Embryonic facial prominence (tissue), 1 donor: ENCODE data around the gene DDX10.

Source experiments
- DNase-seq: peaks from one replicate; pipeline ENCODE4 v3.0.0-alpha.2; 2016; ENCODE audit errors: extremely low spot score

DDX10 gene

DNA sequence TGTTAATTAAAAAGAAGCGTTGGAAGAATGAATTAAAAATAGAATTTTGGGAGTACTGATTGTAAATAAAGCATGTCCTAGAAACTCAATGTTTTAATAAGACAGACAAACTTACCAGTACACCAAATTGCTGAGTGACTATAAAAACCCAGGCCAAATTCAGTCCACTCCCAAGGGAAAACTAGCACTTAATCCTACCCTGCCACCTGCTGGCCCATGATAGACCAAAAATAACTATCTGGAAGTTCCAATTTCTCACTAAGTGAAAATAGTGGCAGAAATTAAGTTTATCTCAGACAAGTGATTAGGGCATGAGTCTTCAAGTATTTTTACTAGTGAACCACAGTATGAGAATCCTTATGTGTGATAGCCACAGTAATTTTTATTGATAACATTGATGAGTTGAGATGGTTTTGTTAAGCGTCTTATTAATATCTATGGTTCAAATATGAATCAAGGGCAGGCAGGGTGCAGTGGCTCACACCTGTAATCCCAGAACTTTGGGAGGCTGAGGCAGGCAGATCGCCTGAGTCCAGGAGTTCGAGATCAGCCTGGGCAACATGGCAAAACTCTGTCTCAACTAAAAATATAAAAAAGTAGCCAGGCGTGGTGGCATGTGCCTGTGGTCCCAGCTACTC, 9.8 kb upstream of the DDX10 start:
- DNase-seq: no peak

- no peak for DNase-seq
Measured at GRCh38 chr11:108662700-108663099, 2.2 kb upstream of the DDX10 start.

GRCh38 chr11:108663154-108663877, 1.6 kb upstream of the DDX10 start:
- DNase-seq: no peak

DNA sequence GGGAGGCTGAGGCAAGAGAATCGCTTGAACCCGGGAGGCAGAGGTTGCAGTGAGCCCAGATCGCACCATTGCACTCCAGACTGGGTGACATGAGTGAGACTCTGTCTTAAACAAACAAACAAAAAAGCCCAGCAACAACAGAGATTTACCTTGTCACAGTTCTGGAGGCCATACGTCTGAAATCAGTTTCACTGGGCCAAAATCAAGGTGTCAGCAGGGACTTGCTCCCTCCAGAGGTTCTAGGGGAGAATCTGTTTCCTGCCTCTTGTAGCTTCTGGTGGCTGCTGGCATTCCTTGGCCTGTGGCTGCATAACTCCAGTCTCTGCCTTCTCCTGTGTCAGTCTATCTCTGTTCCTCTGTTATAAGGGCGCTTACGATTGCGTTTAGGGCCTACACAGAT, 1.5 kb downstream of the DDX10 start:
- DNase-seq: no peak

GRCh38 chr11:108669286-108669685, 4.4 kb downstream of the DDX10 start:
- no peak for DNase-seq

DNA sequence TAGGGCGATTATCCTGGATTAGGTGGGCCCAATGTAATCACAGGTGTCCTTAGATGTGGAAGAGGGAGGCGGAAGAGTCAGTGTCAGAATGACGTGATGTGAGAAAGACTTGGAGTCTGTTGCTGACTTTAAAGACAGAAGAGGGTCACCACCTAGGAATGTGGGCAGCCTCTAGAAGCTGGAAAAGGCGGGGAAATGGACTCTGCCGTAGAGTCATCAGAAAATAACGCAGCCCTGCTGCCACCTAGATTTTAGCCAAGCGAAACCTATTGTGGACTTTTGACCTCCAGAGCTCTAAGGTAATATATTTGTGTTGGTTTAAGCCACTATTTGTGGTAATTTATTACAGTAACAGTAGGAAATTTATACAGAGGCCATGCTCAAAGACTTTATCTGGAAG, 4.8 kb downstream of the DDX10 start:
- DNase-seq: no peak

DNA sequence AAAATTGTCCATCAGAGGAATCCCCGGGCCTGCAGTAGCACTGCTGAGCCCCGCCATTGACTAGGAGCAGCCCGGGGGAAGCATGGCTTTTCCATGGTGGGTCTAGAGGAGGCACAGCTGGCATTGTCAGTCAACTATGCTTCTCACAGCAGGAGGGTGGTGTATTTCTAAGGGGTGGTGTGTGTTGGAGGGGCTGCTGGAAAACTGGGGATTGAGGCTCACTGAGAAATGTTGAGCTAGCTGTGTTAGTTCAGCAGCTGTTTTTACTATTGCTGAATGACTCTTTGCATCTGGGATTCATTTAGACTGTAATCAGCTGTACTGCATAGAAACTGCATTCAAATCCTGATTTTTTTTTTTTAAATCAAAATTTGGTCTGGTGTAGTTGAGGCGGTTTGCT, 5.6 kb downstream of the DDX10 start:
- DNase-seq: peak; percentile 29

GRCh38 chr11:108672113-108672512, 7.2 kb downstream of the DDX10 start:
- no peak for DNase-seq

DNA sequence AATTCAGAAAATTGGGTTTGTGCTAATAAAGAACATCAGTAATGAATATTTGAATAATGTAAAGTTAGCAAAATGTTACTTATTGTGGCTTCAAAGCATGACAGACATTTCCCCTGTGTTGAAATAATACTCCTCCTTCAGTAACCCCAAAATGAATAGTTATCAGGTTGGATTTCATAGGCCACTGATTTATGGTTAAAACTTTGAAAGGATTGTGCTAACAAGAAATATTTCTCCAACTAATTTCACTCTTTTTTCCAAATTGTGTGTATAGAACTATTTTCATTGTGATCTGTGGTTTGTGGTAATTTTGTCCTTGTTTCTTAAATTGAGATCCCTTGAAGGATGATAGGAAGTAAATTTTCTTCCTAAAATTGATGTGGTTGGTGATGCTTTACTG, 7.9 kb downstream of the DDX10 start:
- DNase-seq: no peak

GRCh38 chr11:108679045-108679444, 14.2 kb downstream of the DDX10 start:
- no peak for DNase-seq

- no peak for DNase-seq
Measured at GRCh38 chr11:108680271-108680670, 15.4 kb downstream of the DDX10 start.

- DNase-seq: no peak
Measured at GRCh38 chr11:108685419-108686130, 20.7 kb downstream of the DDX10 start.

DNA sequence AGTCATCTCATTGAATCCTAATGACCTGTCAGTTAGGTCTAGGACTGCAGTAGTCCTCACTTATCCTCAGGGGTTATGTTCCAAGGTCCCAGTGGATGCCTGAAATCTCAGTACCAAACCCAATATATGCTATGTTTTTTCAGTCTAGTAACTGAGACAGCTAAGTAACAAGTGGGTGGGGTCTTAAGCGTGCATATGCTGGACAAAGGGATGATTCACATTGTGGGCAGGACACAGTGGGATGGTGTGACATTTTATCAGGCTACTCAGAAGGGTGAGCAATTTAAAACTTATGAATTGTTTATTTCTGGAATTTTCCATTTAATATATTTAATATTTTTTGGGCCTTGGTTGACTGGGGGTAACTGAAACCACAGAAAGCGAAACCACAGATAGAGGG, 29.0 kb downstream of the DDX10 start:
- DNase-seq: no peak

- no peak for DNase-seq
Measured at GRCh38 chr11:108694846-108695245, 30.0 kb downstream of the DDX10 start.

GRCh38 chr11:108697872-108698473, 33.1 kb downstream of the DDX10 start:
- peak; percentile 72 for DNase-seq

- no peak for DNase-seq
Measured at GRCh38 chr11:108698844-108699642, 34.2 kb downstream of the DDX10 start.

GRCh38 chr11:108703916-108704315, 39.0 kb downstream of the DDX10 start:
- no peak for DNase-seq

DNA sequence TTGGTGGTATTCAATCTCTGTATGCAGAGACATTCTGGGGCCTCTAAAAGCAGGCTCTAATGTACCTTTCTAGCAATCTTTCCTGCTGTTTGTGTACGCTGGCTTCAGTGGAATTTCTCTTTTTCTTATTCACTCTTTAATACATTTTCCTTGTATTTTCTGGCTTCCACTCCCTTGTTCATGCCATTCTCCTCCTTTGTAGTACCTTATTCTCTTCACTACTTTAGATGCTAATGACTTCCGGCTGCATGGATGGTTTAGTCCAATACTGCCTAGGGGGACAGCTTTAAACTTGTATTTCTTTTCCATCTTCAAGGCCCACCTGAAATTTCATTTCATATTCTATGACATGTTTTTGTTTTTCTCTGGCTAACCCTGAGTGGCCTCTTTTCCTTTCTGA, 40.2 kb downstream of the DDX10 start:
- DNase-seq: no peak

DNA sequence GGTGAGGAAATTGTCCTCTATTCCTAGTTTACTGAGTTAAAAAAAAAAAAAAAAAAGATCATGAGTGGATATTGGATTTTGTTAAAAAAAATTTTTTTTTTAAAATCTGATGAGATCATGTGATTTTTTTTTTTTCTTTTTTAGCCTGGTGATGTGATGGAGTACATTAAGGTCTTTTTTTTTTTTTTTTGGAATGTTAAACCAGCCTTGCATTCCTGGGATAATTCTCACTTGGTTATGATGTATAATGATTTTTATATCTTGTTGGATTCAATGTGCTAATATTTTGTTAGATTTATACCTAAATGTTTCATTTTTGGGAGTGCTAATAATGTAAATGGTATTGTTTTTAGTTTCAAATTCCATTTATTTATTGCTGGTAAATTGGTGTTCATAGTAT, 43.3 kb downstream of the DDX10 start:
- no peak for DNase-seq

- no peak for DNase-seq
Measured at GRCh38 chr11:108709741-108710140, 44.9 kb downstream of the DDX10 start.

DNA sequence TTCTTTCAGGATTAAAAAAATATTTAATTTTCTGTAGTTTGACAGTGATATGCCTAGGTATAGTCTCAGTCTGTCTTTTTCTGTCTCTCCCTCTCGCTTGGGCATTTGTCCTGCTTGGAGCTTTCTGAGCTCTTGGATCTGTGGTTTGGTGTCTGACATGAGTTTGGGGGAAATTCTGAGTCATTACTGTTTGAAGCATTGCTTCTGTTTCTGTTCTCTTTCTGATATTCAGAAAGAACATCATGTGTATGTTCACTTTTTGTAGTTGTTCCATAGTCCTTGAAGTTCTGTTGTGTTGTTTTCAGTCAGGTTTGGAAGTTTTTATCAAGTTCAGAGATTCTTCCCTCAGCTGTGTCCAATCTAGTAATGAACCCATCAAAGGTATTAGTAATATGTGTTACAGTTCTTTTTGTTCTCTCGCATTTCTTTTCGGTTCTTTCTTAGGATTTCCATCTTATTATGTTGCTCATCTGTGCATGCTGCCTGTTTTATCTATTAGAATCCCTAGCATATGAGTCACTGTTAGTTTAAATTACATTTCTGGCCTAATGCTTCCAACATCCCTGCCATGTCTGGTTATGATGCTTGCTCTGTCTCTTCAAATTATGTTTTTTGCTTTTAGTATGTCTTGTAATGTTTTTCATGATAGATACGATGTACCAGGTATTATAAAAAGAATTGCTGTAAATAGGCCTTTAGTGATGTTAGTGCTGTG, 48.4 kb downstream of the DDX10 start:
- DNase-seq: no peak
